Medulla oblongata (tissue), 1 donor: ENCODE data around the gene COG4.
"Not testable (repeated sequence)": the region's sequence is repeated elsewhere in the genome, so short reads cannot be mapped to it uniquely, and the experiment has no call there.

Source experiments
- DNase-seq: peaks from one replicate; pipeline ENCODE4 v3.0.0-alpha.2; 2015; ENCODE audit errors: extremely low spot score

The COG4 gene

GRCh38 chr16:70523076-70523742, at the start of gene COG4:
Gene COG4, minus strand, starts transcription at chr16:70523554. Its CDS starts 11 bp downstream, at chr16:70523543.
- peak; percentile 89 for DNase-seq

- DNase-seq = no peak
Measured at GRCh38 chr16:70572926-70573270, 49.5 kb upstream of the COG4 start.

GRCh38 chr16:70572050-70572925, 48.9 kb upstream of the COG4 start:
- no peak for DNase-seq

GRCh38 chr16:70571623-70572022, 48.3 kb upstream of the COG4 start:
- DNase-seq = no peak

- no peak for DNase-seq
Measured at GRCh38 chr16:70570967-70571570, 47.7 kb upstream of the COG4 start.

- DNase-seq = no peak
Measured at GRCh38 chr16:70569752-70570151, 46.4 kb upstream of the COG4 start.

- DNase-seq = no peak
Measured at GRCh38 chr16:70568601-70569237, 45.4 kb upstream of the COG4 start.

- DNase-seq = peak; percentile 79
Measured at GRCh38 chr16:70565053-70565452, 41.7 kb upstream of the COG4 start.

GRCh38 chr16:70563636-70564035, 40.3 kb upstream of the COG4 start:
- DNase-seq = no peak

- peak; percentile 63 for DNase-seq
Measured at GRCh38 chr16:70561623-70562022, 38.3 kb upstream of the COG4 start.

- DNase-seq = no peak
Measured at GRCh38 chr16:70556063-70556462, 32.7 kb upstream of the COG4 start.

GRCh38 chr16:70553645-70554044, 30.3 kb upstream of the COG4 start:
- no peak for DNase-seq

- no peak for DNase-seq
Measured at GRCh38 chr16:70552675-70553074, 29.3 kb upstream of the COG4 start.

- no peak for DNase-seq
Measured at GRCh38 chr16:70551788-70552187, 28.4 kb upstream of the COG4 start.

- no peak for DNase-seq
Measured at GRCh38 chr16:70550082-70550481, 26.7 kb upstream of the COG4 start.

GRCh38 chr16:70548936-70549335, 25.6 kb upstream of the COG4 start:
- DNase-seq = no peak

- no peak for DNase-seq
Measured at GRCh38 chr16:70544548-70544947, 21.2 kb upstream of the COG4 start.

- no peak for DNase-seq
Measured at GRCh38 chr16:70540994-70541393, 17.6 kb upstream of the COG4 start.

GRCh38 chr16:70534971-70535370, 11.6 kb upstream of the COG4 start:
- no peak for DNase-seq

- DNase-seq = not testable (repeated sequence)
Measured at GRCh38 chr16:70529954-70530353, 6.6 kb upstream of the COG4 start.

- DNase-seq = peak; percentile 42
Measured at GRCh38 chr16:70529051-70529777, 5.9 kb upstream of the COG4 start.
